HepG2 (cell line): ENCODE measurements around the gene TUBB. TPM values are rescaled to one million over a fixed set of nuclear protein-coding genes. Genes with fewer than 3 reads are reported as not detected.

Source experiments
- ATAC-seq: fragments of 200-7000 bp; cut with Tn5 transposase; 3 replicates; pipeline ENCODE4 v1.9.1; 2020; ENCODE audit warnings: mild to moderate bottlenecking, moderate library complexity
- BruUV-seq: library from RNA; stranded (reverse); fragments of 400-500 nt; replicated peaks from 2 replicates; lab custom pipeline; 2021; lab: Mats Ljungman, UMichigan
- CTCF ChIA-PET: fragments of 300-600 bp; formaldehyde crosslinking; extraction: SDS; loops from one replicate; lab custom pipeline; 2021; ENCODE audit warnings: low total read pairs, inconsistent platforms, low intra/inter-chr PET ratio; lab: Yijun Ruan, JAX
- POLR2A ChIA-PET: fragments of 350-600 bp; sonication (Branson Sonifier 250); formaldehyde crosslinking; loops from one replicate; lab custom pipeline; 2020; ENCODE audit warnings: antibody characterized with exemption, inconsistent platforms; lab: Yijun Ruan, JAX
- DNase-seq: peaks from one replicate; pipeline ENCODE4 v3.0.0-alpha.2; 2015; ENCODE audit warnings: low spot score
- FAIRE-seq: peaks from 3 replicates; lab custom pipeline; 2011; peaks lifted over from hg19 to GRCh38; lab: Jason Lieb, UNC
- H2AFZ ChIP-seq: one replicate; pipeline ENCODE4 v1.6.1; 2011; ENCODE audit warnings: low read length, inconsistent platforms
- H3K27ac ChIP-seq: fragments of 300-600 bp; 3 replicates; pipeline ENCODE4 v1.8.0; 2011; ENCODE audit warnings: mixed run types, mild to moderate bottlenecking, mixed read lengths, low read length, inconsistent platforms; ENCODE audit not compliant: insufficient read depth; ENCODE audit errors: extremely low read length
- H3K27me3 ChIP-seq, 2 experiments: fragments of 200-600 bp in 1 of 2; 2 replicates in 1 of 2; 3 replicates in 1 of 2; pipeline versions ENCODE4 v1.6.0 to v1.8.0; 2011; ENCODE audit warnings: low read length in 2 of 2, mild to moderate bottlenecking in 2 of 2, moderate library complexity in 2 of 2, inconsistent platforms in 1 of 2; ENCODE audit not compliant: insufficient read depth in 2 of 2, control insufficient read depth in 1 of 2
- H3K36me3 ChIP-seq, 2 experiments: fragments of 200-600 bp in 1 of 2; replicated peaks in 1 of 2; 2 replicates in 1 of 2; 3 replicates in 1 of 2; pipeline versions ENCODE4 v1.5.1 to v1.8.0; 2011; ENCODE audit warnings: low read length in 2 of 2, inconsistent platforms in 1 of 2; ENCODE audit not compliant: insufficient read depth in 2 of 2, control insufficient read depth in 1 of 2
- H3K4me1 ChIP-seq: 2 replicates; pipeline ENCODE4 v1.5.1; 2012; ENCODE audit warnings: low read length, inconsistent platforms; ENCODE audit not compliant: insufficient read depth
- H3K4me2 ChIP-seq: 2 replicates; pipeline ENCODE4 v1.6.0; 2011; ENCODE audit warnings: low read depth, low read length, inconsistent platforms
- H3K4me3 ChIP-seq, 3 experiments: fragments of 200-600 bp in 1 of 3; sonication (generic), shearing (Covaris generic) in 1 of 3; replicated peaks in 1 of 3; 2 replicates each; pipeline ENCODE4 v1.5.1; 2011 to 2016; ENCODE audit warnings: low read length in 3 of 3, inconsistent platforms in 2 of 3, low read depth in 2 of 3, mild to moderate bottlenecking in 2 of 3, control low read depth in 1 of 3, mixed read lengths in 1 of 3; ENCODE audit not compliant: insufficient read depth in 1 of 3
- H3K79me2 ChIP-seq: one replicate; pipeline ENCODE4 v1.6.1; 2011; ENCODE audit warnings: low read length, inconsistent platforms; ENCODE audit not compliant: insufficient read depth
- H3K9ac ChIP-seq: 2 replicates; pipeline ENCODE4 v1.6.0; 2011; ENCODE audit warnings: mild to moderate bottlenecking, low read depth, low read length, inconsistent platforms; ENCODE audit not compliant: insufficient read depth
- H3K9me3 ChIP-seq: 2 replicates; pipeline ENCODE4 v1.5.1; 2012; ENCODE audit warnings: mild to moderate bottlenecking, low read length
- H4K20me1 ChIP-seq: 2 replicates; pipeline ENCODE4 v1.6.0; 2011; ENCODE audit warnings: inconsistent platforms, mild to moderate bottlenecking, low read length, moderate library complexity; ENCODE audit not compliant: insufficient read depth
- ARHGAP35 ChIP-seq: sonication (generic); formaldehyde crosslinking; IDR thresholded peaks from 2 replicates; pipeline ENCODE4 v1.9.0; 2022; ENCODE audit warnings: mild to moderate bottlenecking, inconsistent platforms, moderate library complexity, missing genetic modification reagents, borderline replicate concordance
- CEBPG ChIP-seq: IDR thresholded peaks from 2 replicates; pipeline ENCODE4 v1.6.1; 2016
- GATA4 ChIP-seq: sonication (generic); IDR thresholded peaks from 2 replicates; pipeline ENCODE4 v1.6.1; 2016; ENCODE audit warnings: antibody characterized with exemption, low read depth, borderline replicate concordance
- JUND ChIP-seq: sonication (generic); formaldehyde crosslinking; IDR thresholded peaks from 2 replicates; pipeline ENCODE4 v1.8.0; 2022; ENCODE audit warnings: mild to moderate bottlenecking, missing genetic modification reagents
- MBD4 ChIP-seq: IDR thresholded peaks from 2 replicates; pipeline ENCODE4 v1.6.1; 2012; ENCODE audit warnings: low read length, inconsistent platforms, borderline replicate concordance
- SNAI1 ChIP-seq: sonication (generic); formaldehyde crosslinking; IDR thresholded peaks from 2 replicates; pipeline ENCODE4 v1.5.0; 2020; ENCODE audit warnings: mild to moderate bottlenecking, missing genetic modification reagents, borderline replicate concordance
- ZNF337 ChIP-seq: sonication (generic); formaldehyde crosslinking; IDR thresholded peaks from 2 replicates; pipeline ENCODE4 v1.5.1; 2020; ENCODE audit warnings: missing genetic modification reagents, low read depth, mild to moderate bottlenecking, borderline replicate concordance
- ZNF660 ChIP-seq: sonication (generic); formaldehyde crosslinking; IDR thresholded peaks from 2 replicates; pipeline ENCODE4 v1.5.1; 2020; ENCODE audit warnings: mild to moderate bottlenecking, low read depth, missing genetic modification reagents, borderline replicate concordance
- ZSCAN29 ChIP-seq: sonication (generic); formaldehyde crosslinking; conservative IDR thresholded peaks from 2 replicates; pipeline ENCODE4 v1.4.0; 2020; ENCODE audit warnings: mild to moderate bottlenecking, missing genetic modification reagents
- WGBS: methylation state at CpG from one replicate; pipeline ENCODE4 v1.1.6; 2017; ENCODE audit warnings: low lambda C conversion rate; 5-methylcytosine and 5-hydroxymethylcytosine counted together
- in situ Hi-C: cut with HindIII; loops from 2 replicates; pipeline ENCODE4 v1.10.0; 2017; ENCODE audit warnings: low pct_unique_long_range_greater_than_20kb; ENCODE audit not compliant: extremely low pct_ligation_motif_present
- intact Hi-C: fragments of 100-400 bp; cut with micrococcal nuclease; formaldehyde crosslinking; loops from one replicate; pipeline ENCODE4 v1.10.0; 2022; ENCODE audit not compliant: unreplicated experiment
- polyA plus RNA-seq, 8 experiments: library from polyadenylated mRNA; depleted of rRNA in 3 of 8; stranded (reverse) in 7 of 8; unstranded in 1 of 8; fragments of >200 nt; fragmentation: Illumina TruSeq in 4 of 8; extraction: Trizol in 4 of 8; gene quantifications; 2 replicates each; pipeline versions ENCODE4 v1.2.1 to v1.2.3, GENCODE V29; 2011 to 2016; ENCODE audit warnings: low read depth in 4 of 8, missing spikeins in 1 of 8, mixed read lengths in 1 of 8; ENCODE audit not compliant: insufficient read depth in 1 of 8
- total RNA-seq, 5 experiments: library from RNA; depleted of rRNA; stranded (reverse); fragments of >200 nt; fragmentation: Illumina TruSeq; extraction: Trizol; gene quantifications; 2 replicates each; pipeline ENCODE4 v1.2.3, GENCODE V29; 2016; ENCODE audit warnings: low read depth in 1 of 5
- TF ChIP-seq, protein P1 (sequence below): sonication (generic); formaldehyde crosslinking; IDR thresholded peaks from 2 replicates; pipeline ENCODE4 v1.4.0; 2020; ENCODE audit warnings: low read depth, mild to moderate bottlenecking, missing genetic modification reagents
- TF ChIP-seq, protein P2 (sequence below): sonication (generic); formaldehyde crosslinking; IDR thresholded peaks from 2 replicates; pipeline ENCODE4 v1.8.0; 2022; ENCODE audit warnings: missing genetic modification reagents, mild to moderate bottlenecking, moderate library complexity, borderline replicate concordance
- TF ChIP-seq, protein P3 (sequence below): sonication (generic); formaldehyde crosslinking; IDR thresholded peaks from 2 replicates; pipeline ENCODE4 v1.5.1; 2020; ENCODE audit warnings: mild to moderate bottlenecking, missing genetic modification reagents, borderline replicate concordance
- TF ChIP-seq, protein P4 (sequence below): sonication (generic); formaldehyde crosslinking; IDR thresholded peaks from 2 replicates; pipeline ENCODE4 v1.4.0; 2020; ENCODE audit warnings: missing genetic modification reagents, mild to moderate bottlenecking, borderline replicate concordance

Gene TUBB
- total and polyA plus RNA-seq, 2 of the 13 experiments (the other 11 are each of a cell fraction or from before 2014, with no cell fraction given), result 911 to 1,163 TPM

DNA sequence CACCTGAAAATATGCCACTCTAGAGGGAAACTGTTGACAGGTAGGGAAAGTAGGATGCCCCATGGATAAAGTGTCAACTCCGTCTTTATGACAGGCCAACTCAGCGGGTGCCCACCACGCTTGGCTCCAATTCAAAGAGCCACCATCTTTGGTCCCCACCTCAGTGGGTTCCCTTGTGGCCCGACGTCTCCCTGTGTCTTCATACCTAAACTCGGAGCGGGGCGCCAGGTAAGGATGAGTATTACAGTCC, 3.3 kb upstream of the TUBB start (continued):
- TF ChIP-seq, protein P1, sequence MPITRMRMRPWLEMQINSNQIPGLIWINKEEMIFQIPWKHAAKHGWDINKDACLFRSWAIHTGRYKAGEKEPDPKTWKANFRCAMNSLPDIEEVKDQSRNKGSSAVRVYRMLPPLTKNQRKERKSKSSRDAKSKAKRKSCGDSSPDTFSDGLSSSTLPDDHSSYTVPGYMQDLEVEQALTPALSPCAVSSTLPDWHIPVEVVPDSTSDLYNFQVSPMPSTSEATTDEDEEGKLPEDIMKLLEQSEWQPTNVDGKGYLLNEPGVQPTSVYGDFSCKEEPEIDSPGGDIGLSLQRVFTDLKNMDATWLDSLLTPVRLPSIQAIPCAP (CRISPR knock-in tag), result 0 out of 2 replicates have a peak, but pooled peaks have one; percentile 17
- TF ChIP-seq JUND (peak; percentile 14; the same call in 1 of the 2 replicates), SNAI1 (CRISPR knock-in tag) (0 out of 2 replicates have a peak, but pooled peaks have one; percentile 54), ARHGAP35 (CRISPR knock-in tag) (no peak), GATA4 (0 out of 2 replicates have a peak, but pooled peaks have one; percentile 6)

DNA sequence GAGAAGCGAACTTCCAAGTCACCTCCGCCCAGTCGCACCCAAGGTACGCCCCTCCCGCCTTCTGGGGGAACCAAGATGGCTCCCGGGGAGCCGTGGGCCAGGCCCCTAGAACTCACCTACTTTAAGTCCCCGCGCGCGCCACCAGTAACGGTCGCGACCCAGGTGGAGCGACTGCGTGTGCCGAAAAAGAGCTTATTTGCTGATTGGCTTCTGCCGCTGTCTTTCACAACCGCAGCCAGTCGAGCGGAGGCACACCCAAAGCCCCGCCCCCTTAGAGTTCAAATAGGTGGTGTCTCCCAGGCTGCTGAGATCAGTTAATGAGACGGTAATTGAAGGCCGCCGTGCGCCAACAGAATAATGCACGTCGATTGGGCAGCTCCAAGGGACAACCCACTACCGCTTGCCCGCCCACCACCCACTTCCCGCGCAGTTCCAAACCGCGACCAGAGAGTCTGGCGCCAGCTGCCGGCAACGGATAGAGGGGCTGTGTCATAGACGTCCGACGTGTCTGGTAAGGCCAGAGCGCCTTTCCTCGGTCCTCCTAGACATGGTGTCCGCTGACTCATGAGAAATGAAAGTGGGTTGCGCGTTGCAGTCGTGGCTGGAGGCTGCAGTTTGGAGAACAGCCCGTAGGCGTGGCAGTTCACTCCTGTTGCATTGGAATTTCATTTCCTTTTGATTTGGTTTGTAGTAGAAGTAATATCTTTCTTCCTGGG, 2.9 kb upstream of the TUBB start, which contains the start of gene MDC1:
TSS of gene MDC1 (minus strand) at position 153 of the 716 bp plus-strand sequence. CDS start 2,106 bp downstream, outside the sequence.
- Histone ChIP-seq H3K4me3 (peak within 1 kb of the TSS; percentile 68 to 84 (median 76)), H3K27me3 (no peaks in the 10 kb centered on the region; a peak in 1 of 5 replicates), H3K4me2 (peak within 1 kb of the TSS; percentile 96), H3K9me3 (no peaks in the 10 kb centered on the region), H3K4me1 (peaks cover 37% of the 10 kb centered on the region), H3K36me3 (peaks cover 12 to 20% of the 10 kb centered on the region in 2 experiments), H4K20me1 (peaks cover 9% of the 10 kb centered on the region; the same call in 1 of the 2 replicates), H2AFZ (peak within 1 kb of the TSS; percentile 33), H3K27ac (peak within 1 kb of the TSS; percentile 94), H3K79me2 (peaks cover 29% of the 10 kb centered on the region), H3K9ac (peak within 1 kb of the TSS; percentile 89)
- WGBS, result 0% methylated on average over 39 of the region's 48 CpGs
- ATAC-seq (peak; percentile 88), DNase-seq (peak; percentile 100), FAIRE-seq (peak; percentile 92)
- POLR2A ChIA-PET, result interaction anchor here (0.6 to 2.9 kb wide), 38 partner anchors 9 to 197 kb away, joined by 3 to 50 read pairs (median 6); partner anchors contain the start of genes ATAT1, DDR1, DHX16 and FLOT1
- intact Hi-C loops (loop anchor here (1.0 to 2.0 kb wide), 2 partner anchors 38 to 160 kb away; partner anchors contain the start of genes GNL1 and PRR3), in situ Hi-C loops (no loop called here)
- BruUV-seq, result no TSS peak
- CTCF ChIA-PET, result no interaction called here
- TF ChIP-seq, protein P2, sequence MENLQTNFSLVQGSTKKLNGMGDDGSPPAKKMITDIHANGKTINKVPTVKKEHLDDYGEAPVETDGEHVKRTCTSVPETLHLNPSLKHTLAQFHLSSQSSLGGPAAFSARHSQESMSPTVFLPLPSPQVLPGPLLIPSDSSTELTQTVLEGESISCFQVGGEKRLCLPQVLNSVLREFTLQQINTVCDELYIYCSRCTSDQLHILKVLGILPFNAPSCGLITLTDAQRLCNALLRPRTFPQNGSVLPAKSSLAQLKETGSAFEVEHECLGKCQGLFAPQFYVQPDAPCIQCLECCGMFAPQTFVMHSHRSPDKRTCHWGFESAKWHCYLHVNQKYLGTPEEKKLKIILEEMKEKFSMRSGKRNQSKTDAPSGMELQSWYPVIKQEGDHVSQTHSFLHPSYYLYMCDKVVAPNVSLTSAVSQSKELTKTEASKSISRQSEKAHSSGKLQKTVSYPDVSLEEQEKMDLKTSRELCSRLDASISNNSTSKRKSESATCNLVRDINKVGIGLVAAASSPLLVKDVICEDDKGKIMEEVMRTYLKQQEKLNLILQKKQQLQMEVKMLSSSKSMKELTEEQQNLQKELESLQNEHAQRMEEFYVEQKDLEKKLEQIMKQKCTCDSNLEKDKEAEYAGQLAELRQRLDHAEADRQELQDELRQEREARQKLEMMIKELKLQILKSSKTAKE (CRISPR knock-in tag), result peak; percentile 89
- TF ChIP-seq, protein P3, sequence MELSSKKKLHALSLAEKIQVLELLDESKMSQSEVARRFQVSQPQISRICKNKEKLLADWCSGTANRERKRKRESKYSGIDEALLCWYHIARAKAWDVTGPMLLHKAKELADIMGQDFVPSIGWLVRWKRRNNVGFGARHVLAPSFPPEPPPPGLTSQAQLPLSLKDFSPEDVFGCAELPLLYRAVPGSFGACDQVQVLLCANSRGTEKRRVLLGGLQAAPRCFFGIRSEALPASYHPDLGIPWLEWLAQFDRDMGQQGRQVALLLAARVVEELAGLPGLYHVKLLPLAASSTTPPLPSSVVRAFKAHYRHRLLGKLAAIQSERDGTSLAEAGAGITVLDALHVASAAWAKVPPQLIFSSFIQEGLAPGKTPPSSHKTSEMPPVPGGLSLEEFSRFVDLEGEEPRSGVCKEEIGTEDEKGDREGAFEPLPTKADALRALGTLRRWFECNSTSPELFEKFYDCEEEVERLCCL, result peak; percentile 32; the same call in 1 of the 2 replicates
- TF ChIP-seq MBD4 (no peak), ZNF337 (CRISPR knock-in tag) (0 out of 2 replicates have a peak, but pooled peaks have one; percentile 74), ZSCAN29 (CRISPR knock-in tag) (peak; percentile 95), CEBPG (peak; percentile 67), ZNF660 (0 out of 2 replicates have a peak, but pooled peaks have one; percentile 11)
- TF ChIP-seq, protein P4, sequence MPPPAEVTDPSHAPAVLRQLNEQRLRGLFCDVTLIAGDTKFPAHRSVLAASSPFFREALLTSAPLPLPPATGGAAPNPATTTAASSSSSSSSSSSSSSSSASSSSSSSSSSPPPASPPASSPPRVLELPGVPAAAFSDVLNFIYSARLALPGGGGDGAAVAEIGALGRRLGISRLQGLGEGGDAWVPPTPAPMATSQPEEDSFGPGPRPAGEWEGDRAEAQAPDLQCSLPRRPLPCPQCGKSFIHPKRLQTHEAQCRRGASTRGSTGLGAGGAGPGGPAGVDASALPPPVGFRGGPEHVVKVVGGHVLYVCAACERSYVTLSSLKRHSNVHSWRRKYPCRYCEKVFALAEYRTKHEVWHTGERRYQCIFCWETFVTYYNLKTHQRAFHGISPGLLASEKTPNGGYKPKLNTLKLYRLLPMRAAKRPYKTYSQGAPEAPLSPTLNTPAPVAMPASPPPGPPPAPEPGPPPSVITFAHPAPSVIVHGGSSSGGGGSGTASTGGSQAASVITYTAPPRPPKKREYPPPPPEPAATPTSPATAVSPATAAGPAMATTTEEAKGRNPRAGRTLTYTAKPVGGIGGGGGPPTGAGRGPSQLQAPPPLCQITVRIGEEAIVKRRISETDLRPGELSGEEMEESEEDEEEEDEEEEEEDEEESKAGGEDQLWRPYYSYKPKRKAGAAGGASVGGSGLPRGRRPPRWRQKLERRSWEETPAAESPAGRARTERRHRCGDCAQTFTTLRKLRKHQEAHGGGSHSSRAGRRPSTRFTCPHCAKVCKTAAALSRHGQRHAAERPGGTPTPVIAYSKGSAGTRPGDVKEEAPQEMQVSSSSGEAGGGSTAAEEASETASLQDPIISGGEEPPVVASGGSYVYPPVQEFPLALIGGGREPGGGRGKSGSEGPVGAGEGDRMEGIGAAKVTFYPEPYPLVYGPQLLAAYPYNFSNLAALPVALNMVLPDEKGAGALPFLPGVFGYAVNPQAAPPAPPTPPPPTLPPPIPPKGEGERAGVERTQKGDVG (CRISPR knock-in tag), result peak; percentile 85; the same call in 1 of the 2 replicates
